HuH-7.5 (cell line): ENCODE data around the gene FOXS1.
"Not testable (repeated sequence)": the region's sequence is repeated elsewhere in the genome, so short reads cannot be mapped to it uniquely, and the experiment has no call there.

Source experiments
- DNase-seq: peaks from one replicate; pipeline ENCODE4 v3.0.0; 2011; ENCODE audit warnings: low spot score

Gene FOXS1

GRCh38 chr20:31822421-31823330, 22.7 kb downstream of the FOXS1 start:
- DNase-seq: peak; percentile 93

- DNase-seq: no peak
These were observed 24.0 kb downstream of the FOXS1 start for GRCh38 chr20:31821427-31821826.

- no peak for DNase-seq
These were observed 25.2 kb downstream of the FOXS1 start for GRCh38 chr20:31820228-31820627.

GRCh38 chr20:31819083-31819784, 26.2 kb downstream of the FOXS1 start, which contains the start of gene MYLK2:
MYLK2 (plus strand) TSS chr20:31819356; CDS start chr20:31819581, 225 bp downstream.
- no peak for DNase-seq

GRCh38 chr20:31818376-31818908, 27.0 kb downstream of the FOXS1 start:
- no peak for DNase-seq

GRCh38 chr20:31817461-31817860, 27.9 kb downstream of the FOXS1 start:
- DNase-seq: no peak

GRCh38 chr20:31816221-31816620, 29.2 kb downstream of the FOXS1 start:
- DNase-seq: no peak

GRCh38 chr20:31815408-31816188, 29.8 kb downstream of the FOXS1 start:
- DNase-seq: no peak

GRCh38 chr20:31814142-31814541, 31.3 kb downstream of the FOXS1 start:
- DNase-seq: not testable (repeated sequence)

- DNase-seq: no peak
These were observed 31.8 kb downstream of the FOXS1 start for GRCh38 chr20:31813611-31814010.

- no peak for DNase-seq
These were observed 33.3 kb downstream of the FOXS1 start for GRCh38 chr20:31811796-31812728.

GRCh38 chr20:31811198-31811597, 34.2 kb downstream of the FOXS1 start:
- DNase-seq: no peak

GRCh38 chr20:31809661-31810060, 35.7 kb downstream of the FOXS1 start:
- no peak for DNase-seq

GRCh38 chr20:31808481-31808880, 36.9 kb downstream of the FOXS1 start:
- no peak for DNase-seq

GRCh38 chr20:31806564-31807355, 38.6 kb downstream of the FOXS1 start:
- DNase-seq: no peak

GRCh38 chr20:31803552-31804291, 41.7 kb downstream of the FOXS1 start:
- no peak for DNase-seq

- DNase-seq: no peak
These were observed 43.9 kb downstream of the FOXS1 start for GRCh38 chr20:31801508-31801907.

GRCh38 chr20:31797364-31797763, 48.0 kb downstream of the FOXS1 start:
- DNase-seq: no peak
